Smooth muscle cell of trachea (primary cell): ENCODE measurements around the gene TRABD. TPM values are rescaled to one million over a fixed set of nuclear protein-coding genes. Genes with fewer than 3 reads are reported as not detected.

Experiments
- total RNA-seq: library from RNA; depleted of rRNA; stranded (reverse); fragments of >200 nt; gene quantifications from 2 replicates; pipeline ENCODE4 v1.2.1, GENCODE V29; 2014

The TRABD gene, protein sequence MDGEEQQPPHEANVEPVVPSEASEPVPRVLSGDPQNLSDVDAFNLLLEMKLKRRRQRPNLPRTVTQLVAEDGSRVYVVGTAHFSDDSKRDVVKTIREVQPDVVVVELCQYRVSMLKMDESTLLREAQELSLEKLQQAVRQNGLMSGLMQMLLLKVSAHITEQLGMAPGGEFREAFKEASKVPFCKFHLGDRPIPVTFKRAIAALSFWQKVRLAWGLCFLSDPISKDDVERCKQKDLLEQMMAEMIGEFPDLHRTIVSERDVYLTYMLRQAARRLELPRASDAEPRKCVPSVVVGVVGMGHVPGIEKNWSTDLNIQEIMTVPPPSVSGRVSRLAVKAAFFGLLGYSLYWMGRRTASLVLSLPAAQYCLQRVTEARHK
- 21.7 and 25.8 TPM in 2 replicates for total RNA-seq

GRCh38 chr22:50185375-50186087, at the start of gene TRABD:
Gene TRABD, plus strand, starts transcription at chr22:50185913. Its CDS starts 7,148 bp downstream, at chr22:50193061.

GRCh38 chr22:50170453-50171318, 15.0 kb upstream of the TRABD start, which contains the start of gene PANX2:
Gene PANX2, plus strand, starts transcription at chr22:50170731. Its CDS starts 0 bp downstream, at chr22:50170731.

DNA sequence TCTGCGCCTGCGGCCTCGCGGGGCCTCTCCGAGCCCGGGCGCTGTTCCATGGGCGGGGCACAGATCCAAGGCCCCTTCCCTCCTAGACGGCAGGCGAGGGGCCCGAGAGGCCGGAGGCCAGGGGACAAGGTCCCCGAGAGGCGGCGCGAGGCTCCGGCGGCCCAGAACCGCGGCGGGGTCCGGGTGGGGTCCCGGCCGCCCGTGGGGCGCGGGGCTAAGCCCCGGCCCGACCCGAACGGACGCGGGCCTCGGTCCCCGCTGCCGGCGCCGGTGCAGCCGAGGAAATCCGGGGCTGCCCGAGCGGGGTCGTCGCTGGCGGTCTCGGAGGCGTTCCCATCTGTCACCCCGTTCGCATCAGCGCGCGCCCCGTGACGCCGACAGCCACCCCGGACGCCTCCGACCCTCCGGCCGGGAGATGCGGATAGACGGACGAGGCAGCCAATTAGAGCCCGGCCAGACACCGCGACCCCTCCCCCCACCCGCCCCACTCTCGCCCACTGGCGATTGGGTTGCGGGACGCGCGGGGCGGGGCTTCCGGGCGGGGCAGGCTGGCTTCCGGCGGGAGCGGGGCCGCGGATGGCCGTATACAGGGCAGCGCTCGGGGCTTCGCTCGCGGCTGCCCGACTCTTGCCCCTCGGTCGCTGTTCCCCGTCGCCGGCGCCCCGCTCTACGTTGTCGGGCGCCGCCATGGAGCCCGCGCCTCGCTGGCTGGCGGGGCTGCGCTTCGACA, 14.9 kb downstream of the TRABD start, which contains the start of gene SELENOO:
SELENOO (plus strand) TSS at position 551 of the 730 bp plus-strand sequence; CDS start at position 577, 26 bp downstream.

GRCh38 chr22:50244420-50245213, 58.9 kb downstream of the TRABD start, which contains the start of gene TUBGCP6:
Gene TUBGCP6, minus strand, starts transcription at chr22:50245023. Its CDS starts 564 bp downstream, at chr22:50244459.

Other genes starting within 250 kb of the TRABD start
- gene PIM3, start 225.1 kb upstream of the TRABD start, total RNA-seq = 36.5 and 53.8 TPM in 2 replicates
- under 0.01 TPM in 2 replicates for gene IL17REL, start 173.1 kb upstream of the TRABD start, total RNA-seq
- gene TTLL8, start 127.6 kb upstream of the TRABD start, total RNA-seq = not detected in 2 replicates
- gene MLC1, start 100.5 kb upstream of the TRABD start, total RNA-seq = under 0.01 TPM in 1 of 2 replicates, not detected in the other
- gene MOV10L1, start 95.9 kb upstream of the TRABD start, total RNA-seq = 1.0 and 1.3 TPM in 2 replicates
- gene PANX2, start 15.2 kb upstream of the TRABD start, total RNA-seq = 0.17 and 0.29 TPM in 2 replicates
- gene SELENOO, start 15.1 kb downstream of the TRABD start, total RNA-seq = 27.2 and 32.1 TPM in 2 replicates
- 41.7 and 43.3 TPM in 2 replicates for gene TUBGCP6, start 59.1 kb downstream of the TRABD start, total RNA-seq
- gene HDAC10, start 65.4 kb downstream of the TRABD start, total RNA-seq = 41.3 and 73.3 TPM in 2 replicates
- 27.1 and 38.2 TPM in 2 replicates for gene MAPK12, start 75.8 kb downstream of the TRABD start, total RNA-seq
- gene MAPK11, start 84.5 kb downstream of the TRABD start, total RNA-seq = 6.7 and 17.5 TPM in 2 replicates
- 133 and 254 TPM in 2 replicates for gene PLXNB2, start 121.7 kb downstream of the TRABD start, total RNA-seq
- gene DENND6B, start 141.1 kb downstream of the TRABD start, total RNA-seq = 2.0 and 6.8 TPM in 2 replicates
- 54.0 and 72.3 TPM in 2 replicates for gene PPP6R2, start 157.4 kb downstream of the TRABD start, total RNA-seq